ENCODE measurements around the gene IRF2BP1.
"Not testable (repeated sequence)": the region's sequence is repeated elsewhere in the genome, so short reads cannot be mapped to it uniquely, and the experiment has no call there.

The IRF2BP1 gene

GRCh38 chr19:45901912-45902650 is 16.1 kb upstream of the IRF2BP1 start, which contains the start of gene MYPOP:
TSS of gene MYPOP (minus strand) at chr19:45902613. CDS start at chr19:45901773, 840 bp downstream.
- no peak for DNase-seq (ENCODE audit: low spot score)

GRCh38 chr19:45901432-45901911 is 15.5 kb upstream of the IRF2BP1 start:
- no peak for DNase-seq (ENCODE audit: low spot score)

GRCh38 chr19:45900738-45901431 is 14.9 kb upstream of the IRF2BP1 start:
- no peak for DNase-seq (ENCODE audit: low spot score)

- DNase-seq (ENCODE audit: low spot score), result no peak
Observed at GRCh38 chr19:45899919-45900589, 14.1 kb upstream of the IRF2BP1 start.

- no peak for DNase-seq (ENCODE audit: low spot score)
Observed at GRCh38 chr19:45899253-45899652, 13.3 kb upstream of the IRF2BP1 start.

GRCh38 chr19:45897261-45897812 is 11.4 kb upstream of the IRF2BP1 start:
- DNase-seq (ENCODE audit: low spot score), result no peak

- DNase-seq (ENCODE audit: low spot score), result not testable (repeated sequence)
Observed at GRCh38 chr19:45895983-45896599, 10.2 kb upstream of the IRF2BP1 start.

GRCh38 chr19:45895519-45895972 is 9.6 kb upstream of the IRF2BP1 start:
- no peak for DNase-seq (ENCODE audit: low spot score)

GRCh38 chr19:45890877-45891276 is 4.9 kb upstream of the IRF2BP1 start:
- no peak for DNase-seq (ENCODE audit: low spot score)

- DNase-seq (ENCODE audit: low spot score), result no peak
Observed at GRCh38 chr19:45889210-45889885, 3.4 kb upstream of the IRF2BP1 start.

- no peak for DNase-seq (ENCODE audit: low spot score)
Observed at GRCh38 chr19:45887200-45887710, 1.3 kb upstream of the IRF2BP1 start.

- peak; percentile 94 for DNase-seq (ENCODE audit: low spot score)
Observed at GRCh38 chr19:45886427-45887199, 672 bp upstream of the IRF2BP1 start.

GRCh38 chr19:45884682-45885555 is 1.0 kb downstream of the IRF2BP1 start:
- no peak for DNase-seq (ENCODE audit: low spot score)

GRCh38 chr19:45883881-45884681 is 1.9 kb downstream of the IRF2BP1 start:
- no peak for DNase-seq (ENCODE audit: low spot score)

GRCh38 chr19:45883586-45883880 is 2.4 kb downstream of the IRF2BP1 start:
- DNase-seq (ENCODE audit: low spot score), result no peak

- DNase-seq (ENCODE audit: low spot score), result peak; percentile 41
Observed at GRCh38 chr19:45882652-45883585, 3.0 kb downstream of the IRF2BP1 start.

GRCh38 chr19:45881909-45882528 is 3.9 kb downstream of the IRF2BP1 start:
- no peak for DNase-seq (ENCODE audit: low spot score)

Measured in putamen (tissue), 1 donor.